ENCODE data around the gene FAM111B. TPM values are rescaled to one million over a fixed set of nuclear protein-coding genes. Genes with fewer than 3 reads are reported as not detected.
A peak's percentile ranks its signal among the peaks of the same experiment; 100 is the strongest.
"Not testable (repeated sequence)": the region's sequence is repeated elsewhere in the genome, so short reads cannot be mapped to it uniquely, and the experiment has no call there.

The FAM111B gene
- total RNA-seq, 3 donors from 2014 or later = 6.4 to 9.9 (median 9.5) TPM

GRCh38 chr11:59086007-59086406, 21.0 kb upstream of the FAM111B start, which contains the start of gene GLYATL1B:
TSS of gene GLYATL1B (plus strand) at chr11:59086307. CDS start at chr11:59086307, 0 bp downstream.
- H3K36me3 Mint-ChIP-seq (ENCODE audit: insufficient read depth); H3K4me1 Mint-ChIP-seq (ENCODE audit: low read depth); ATAC-seq; DNase-seq; H3K4me3 Mint-ChIP-seq; H3K9me3 Mint-ChIP-seq: not testable (repeated sequence)
- peaks cover 17% of the 10 kb centered on the region for H3K27me3 Mint-ChIP-seq (ENCODE audit: low read depth)

GRCh38 chr11:59088162-59088561, 18.9 kb upstream of the FAM111B start:
- no peak for ATAC-seq

GRCh38 chr11:59093576-59093975, 13.5 kb upstream of the FAM111B start:
- H3K36me3 Mint-ChIP-seq (ENCODE audit: insufficient read depth); ATAC-seq; H3K9me3 Mint-ChIP-seq; DNase-seq; H3K4me3 Mint-ChIP-seq; H3K4me1 Mint-ChIP-seq (ENCODE audit: low read depth): not testable (repeated sequence)
- H3K27me3 Mint-ChIP-seq (ENCODE audit: low read depth) = peaks cover 19% of the 10 kb centered on the region

More at GRCh38 chr11:59088162-59088561, 18.9 kb upstream of the FAM111B start:
- Mint-ChIP-seq H3K27me3 (ENCODE audit: low read depth) (peaks cover 20% of the 10 kb centered on the region), H3K36me3 (ENCODE audit: insufficient read depth) (no peaks in the 10 kb centered on the region), H3K9me3 (no peaks in the 10 kb centered on the region), H3K4me1 (ENCODE audit: low read depth) (no peaks in the 10 kb centered on the region), H3K4me3 (no peak overlapping the region)
- no peak for DNase-seq

GRCh38 chr11:59095225-59095624, 11.8 kb upstream of the FAM111B start:
- H3K4me3 Mint-ChIP-seq; ATAC-seq; DNase-seq; H3K4me1 Mint-ChIP-seq (ENCODE audit: low read depth); H3K9me3 Mint-ChIP-seq; H3K36me3 Mint-ChIP-seq (ENCODE audit: insufficient read depth): not testable (repeated sequence)
- H3K27me3 Mint-ChIP-seq (ENCODE audit: low read depth) = peaks cover 23% of the 10 kb centered on the region

GRCh38 chr11:59095972-59096575, 11.0 kb upstream of the FAM111B start:
- not testable (repeated sequence) for H3K9me3 Mint-ChIP-seq; H3K36me3 Mint-ChIP-seq (ENCODE audit: insufficient read depth)
- H3K27me3 Mint-ChIP-seq (ENCODE audit: low read depth) = peaks cover 30% of the 10 kb centered on the region

GRCh38 chr11:59097113-59097708, 9.8 kb upstream of the FAM111B start:
- ATAC-seq (peak; percentile 61 to 72), DNase-seq (peak; percentile 62)
- H3K9me3 Mint-ChIP-seq = no peaks in the 10 kb centered on the region
- H3K27me3 Mint-ChIP-seq (ENCODE audit: low read depth) = peaks cover 37% of the 10 kb centered on the region
- no peak overlapping the region for H3K4me3 Mint-ChIP-seq
- peaks cover 17% of the 10 kb centered on the region for H3K4me1 Mint-ChIP-seq (ENCODE audit: low read depth)
- no peaks in the 10 kb centered on the region for H3K36me3 Mint-ChIP-seq (ENCODE audit: insufficient read depth)

More at GRCh38 chr11:59095972-59096575, 11.0 kb upstream of the FAM111B start:
- not testable (repeated sequence) for H3K4me1 Mint-ChIP-seq (ENCODE audit: low read depth); H3K4me3 Mint-ChIP-seq; ATAC-seq; DNase-seq

GRCh38 chr11:59097938-59098337, 9.1 kb upstream of the FAM111B start:
- H3K9me3 Mint-ChIP-seq = not testable (repeated sequence)

GRCh38 chr11:59102259-59102765, 4.7 kb upstream of the FAM111B start:
- no peaks in the 10 kb centered on the region for H3K9me3 Mint-ChIP-seq
- DNase-seq (peak; percentile 36), ATAC-seq (peak; percentile 61 to 64)
- H3K27me3 Mint-ChIP-seq (ENCODE audit: low read depth) = peaks cover 47% of the 10 kb centered on the region
- H3K4me3 Mint-ChIP-seq = peak overlapping the region; percentile 73
- H3K4me1 Mint-ChIP-seq (ENCODE audit: low read depth) = peaks cover 38% of the 10 kb centered on the region
- no peaks in the 10 kb centered on the region for H3K36me3 Mint-ChIP-seq (ENCODE audit: insufficient read depth)

More at GRCh38 chr11:59097938-59098337, 9.1 kb upstream of the FAM111B start:
- not testable (repeated sequence) for H3K4me3 Mint-ChIP-seq; ATAC-seq; DNase-seq; H3K36me3 Mint-ChIP-seq (ENCODE audit: insufficient read depth)
- peaks cover 20% of the 10 kb centered on the region for H3K4me1 Mint-ChIP-seq (ENCODE audit: low read depth)
- H3K27me3 Mint-ChIP-seq (ENCODE audit: low read depth) = peaks cover 37% of the 10 kb centered on the region

GRCh38 chr11:59107721-59108120, 684 bp downstream of the FAM111B start:
- DNase-seq; H3K9me3 Mint-ChIP-seq; ATAC-seq; H3K36me3 Mint-ChIP-seq (ENCODE audit: insufficient read depth): not testable (repeated sequence)
- peaks cover 35% of the 10 kb centered on the region for H3K4me1 Mint-ChIP-seq (ENCODE audit: low read depth)
- H3K27me3 Mint-ChIP-seq (ENCODE audit: low read depth) = peaks cover 17% of the 10 kb centered on the region
- peak overlapping the region; percentile 81 for H3K4me3 Mint-ChIP-seq

- H3K9me3 Mint-ChIP-seq = peaks cover 5% of the 10 kb centered on the region
- DNase-seq (no peak), ATAC-seq (no peak)
- H3K4me1 Mint-ChIP-seq (ENCODE audit: low read depth) = peaks cover 14% of the 10 kb centered on the region
- H3K36me3 Mint-ChIP-seq (ENCODE audit: insufficient read depth) = peaks cover 1% of the 10 kb centered on the region
- no peak overlapping the region for H3K4me3 Mint-ChIP-seq
- no peaks in the 10 kb centered on the region for H3K27me3 Mint-ChIP-seq (ENCODE audit: low read depth)
These were observed 5.5 kb downstream of the FAM111B start for GRCh38 chr11:59112494-59112893.

- peaks cover 3% of the 10 kb centered on the region for H3K36me3 Mint-ChIP-seq (ENCODE audit: insufficient read depth)
- peaks cover 16% of the 10 kb centered on the region for H3K9me3 Mint-ChIP-seq
- no peak overlapping the region for H3K4me3 Mint-ChIP-seq
- H3K27me3 Mint-ChIP-seq (ENCODE audit: low read depth) = no peaks in the 10 kb centered on the region
- peaks cover 2% of the 10 kb centered on the region for H3K4me1 Mint-ChIP-seq (ENCODE audit: low read depth)
- no peak for DNase-seq
- no peak for ATAC-seq
These were observed 7.3 kb downstream of the FAM111B start for GRCh38 chr11:59114344-59114743.

- Mint-ChIP-seq H3K4me1 (ENCODE audit: low read depth) (peaks cover 2% of the 10 kb centered on the region), H3K4me3 (no peak overlapping the region), H3K27me3 (ENCODE audit: low read depth) (no peaks in the 10 kb centered on the region), H3K36me3 (ENCODE audit: insufficient read depth) (peaks cover 3% of the 10 kb centered on the region), H3K9me3 (peaks cover 16% of the 10 kb centered on the region)
- no peak for ATAC-seq
- no peak for DNase-seq
These were observed 8.5 kb downstream of the FAM111B start for GRCh38 chr11:59115553-59115952.

- ATAC-seq (no peak), DNase-seq (no peak)
- Mint-ChIP-seq H3K9me3 (peaks cover 16% of the 10 kb centered on the region), H3K36me3 (ENCODE audit: insufficient read depth) (peaks cover 3% of the 10 kb centered on the region), H3K4me3 (no peak overlapping the region), H3K27me3 (ENCODE audit: low read depth) (no peaks in the 10 kb centered on the region), H3K4me1 (ENCODE audit: low read depth) (no peaks in the 10 kb centered on the region)
These were observed 10.7 kb downstream of the FAM111B start for GRCh38 chr11:59117774-59118173.

- H3K4me1 Mint-ChIP-seq (ENCODE audit: low read depth) = no peaks in the 10 kb centered on the region
- H3K36me3 Mint-ChIP-seq (ENCODE audit: insufficient read depth) = peaks cover 3% of the 10 kb centered on the region
- H3K27me3 Mint-ChIP-seq (ENCODE audit: low read depth) = no peaks in the 10 kb centered on the region
- ATAC-seq (no peak), DNase-seq (no peak)
- H3K9me3 Mint-ChIP-seq = peaks cover 16% of the 10 kb centered on the region
- no peak overlapping the region for H3K4me3 Mint-ChIP-seq
These were observed 12.8 kb downstream of the FAM111B start for GRCh38 chr11:59119826-59120225.
